HUDEP-2 (cell line): ENCODE data around the gene C2orf72.
A peak's percentile ranks its signal among the peaks of the same experiment; 100 is the strongest.

Source experiments
- DNase-seq, 76 experiments: peaks; one replicate each; lab custom pipeline; 2025; ENCODE audit not compliant: unreplicated experiment in 76 of 76; lab: John Stamatoyannopoulos, UW

Gene C2orf72

DNA sequence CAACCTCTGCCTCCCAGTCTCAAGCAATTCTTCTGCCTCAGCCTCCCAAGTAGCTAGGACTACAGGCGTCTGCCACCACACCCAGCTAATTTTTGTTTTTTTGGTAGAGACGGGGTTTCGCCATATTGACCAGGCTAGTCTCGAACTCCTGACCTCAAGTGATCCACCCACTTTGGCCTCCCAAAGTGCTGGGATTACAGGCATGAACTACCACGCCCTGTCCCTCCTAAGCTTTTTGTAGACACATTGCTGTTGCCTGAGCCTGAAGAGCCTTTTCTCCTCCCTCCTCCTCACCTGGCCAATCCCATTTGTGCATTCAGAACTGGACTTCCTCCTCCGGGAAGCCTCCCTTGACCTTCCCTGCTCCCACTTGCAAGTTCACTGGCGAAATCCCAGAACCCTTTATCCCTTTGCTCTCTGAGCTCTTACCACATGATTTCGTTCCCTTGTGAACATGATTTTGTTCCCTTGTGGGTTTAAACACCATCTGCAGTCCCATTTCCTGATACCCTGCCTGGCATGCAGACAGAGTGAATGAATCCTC lies 2.6 kb downstream of the C2orf72 start:
- DNase-seq = no peak

- DNase-seq = no peak
These were observed 3.9 kb downstream of the C2orf72 start for GRCh38 chr2:231041061-231041689.

- no peak for DNase-seq
These were observed 6.5 kb downstream of the C2orf72 start for GRCh38 chr2:231043796-231044195.

- no peak for DNase-seq
These were observed 9.6 kb downstream of the C2orf72 start for GRCh38 chr2:231046916-231047273.

GRCh38 chr2:231047274-231047922 lies 10.1 kb downstream of the C2orf72 start:
- no peak for DNase-seq

GRCh38 chr2:231047923-231048915 lies 10.9 kb downstream of the C2orf72 start:
- DNase-seq = no peak

DNA sequence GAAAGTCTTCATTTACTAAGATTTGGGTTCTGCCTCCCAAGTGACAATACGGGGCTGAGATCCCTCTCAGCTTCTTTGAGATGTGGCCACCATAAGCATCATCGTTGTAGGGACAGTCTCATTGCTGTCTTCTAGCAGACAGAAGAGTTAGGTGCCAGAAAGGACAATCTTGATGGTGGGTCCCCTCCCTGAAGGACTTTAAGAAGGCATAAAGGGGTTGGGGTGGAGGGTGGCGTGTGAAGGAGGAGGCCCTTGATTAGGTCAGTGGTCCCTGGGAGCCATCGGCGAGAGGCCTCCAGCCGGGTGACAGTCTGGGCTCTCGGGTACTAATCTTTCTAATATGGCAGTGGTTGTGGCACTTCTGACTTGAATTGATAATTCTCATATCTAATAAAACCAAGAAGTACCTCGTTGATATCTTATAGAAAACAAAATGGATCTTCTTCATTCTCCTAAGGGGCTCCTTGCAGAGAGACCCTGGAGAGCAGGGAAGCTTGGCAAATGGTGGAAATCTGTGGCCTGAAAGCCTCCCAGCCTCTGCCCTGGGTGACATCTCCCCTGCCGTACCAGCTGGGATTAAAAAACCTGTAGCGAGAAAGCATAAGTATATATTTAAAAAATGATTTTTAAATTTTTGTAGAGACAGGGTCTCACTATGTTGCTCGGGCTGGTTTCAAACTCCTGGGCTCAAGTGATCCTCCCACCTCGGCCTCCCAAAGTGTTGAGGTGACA lies 12.1 kb downstream of the C2orf72 start:
- no peak for DNase-seq

DNA sequence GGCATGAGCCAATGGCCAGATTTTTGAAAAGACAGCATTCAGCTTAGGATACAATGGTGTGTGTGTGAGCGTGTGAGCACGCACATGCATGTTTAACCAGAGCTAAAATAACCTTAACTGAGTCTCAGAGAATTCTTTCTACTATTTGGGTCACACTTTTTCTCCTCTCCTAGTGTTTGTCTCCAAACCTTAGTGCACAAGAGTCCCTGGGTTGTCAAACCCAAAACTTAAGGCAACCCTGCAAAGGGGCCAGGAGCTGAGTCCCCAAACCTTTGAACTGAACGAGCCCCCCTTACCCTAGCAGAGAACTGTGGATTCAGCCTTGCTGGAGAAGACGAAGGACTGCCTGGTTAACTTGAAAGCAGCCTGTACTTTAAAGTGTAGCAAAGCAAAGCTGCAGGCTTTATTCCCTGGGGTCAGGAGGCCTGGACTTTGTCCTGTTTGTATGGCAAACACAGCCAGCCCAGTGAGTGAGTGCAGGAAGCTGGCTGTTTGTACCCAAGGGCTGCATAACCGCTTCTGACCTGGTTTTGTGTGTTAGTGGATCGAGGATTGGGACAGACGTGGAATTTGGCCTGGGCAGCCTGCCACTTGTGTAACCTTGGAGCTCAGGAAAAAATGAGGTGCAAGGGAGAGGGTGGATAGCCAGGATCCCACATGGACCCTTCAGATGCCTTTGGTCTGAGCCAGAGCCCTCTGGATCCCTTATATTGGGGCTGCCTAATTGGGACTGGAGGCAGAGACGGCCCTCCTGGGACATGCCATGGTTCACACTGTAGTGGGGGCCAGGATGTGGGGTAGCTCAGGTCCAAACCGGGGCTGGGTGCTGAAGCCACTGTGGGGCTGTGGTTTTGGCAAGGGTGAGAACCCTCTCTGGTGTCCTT lies 12.9 kb downstream of the C2orf72 start:
- DNase-seq = no peak

DNA sequence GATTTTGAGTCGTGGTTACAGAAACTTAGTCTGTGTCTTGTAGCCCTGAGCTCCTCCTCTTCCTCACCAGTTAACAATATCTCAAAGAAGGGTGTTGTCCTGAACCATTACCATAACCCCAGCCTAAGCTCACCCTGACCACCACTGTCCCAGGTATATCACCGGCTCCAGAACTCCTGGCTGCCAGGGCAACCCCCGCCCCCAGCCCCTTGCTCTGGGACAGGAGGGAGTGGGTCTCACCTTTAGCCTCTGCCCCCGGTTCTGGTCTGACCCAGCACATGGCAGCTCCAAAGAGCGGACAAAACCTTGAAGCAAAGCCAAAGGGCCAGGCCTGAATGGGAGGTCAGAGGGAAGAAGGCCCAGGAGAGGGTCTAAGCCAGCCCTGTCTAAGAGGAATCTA lies 13.8 kb downstream of the C2orf72 start:
- no peak for DNase-seq

DNA sequence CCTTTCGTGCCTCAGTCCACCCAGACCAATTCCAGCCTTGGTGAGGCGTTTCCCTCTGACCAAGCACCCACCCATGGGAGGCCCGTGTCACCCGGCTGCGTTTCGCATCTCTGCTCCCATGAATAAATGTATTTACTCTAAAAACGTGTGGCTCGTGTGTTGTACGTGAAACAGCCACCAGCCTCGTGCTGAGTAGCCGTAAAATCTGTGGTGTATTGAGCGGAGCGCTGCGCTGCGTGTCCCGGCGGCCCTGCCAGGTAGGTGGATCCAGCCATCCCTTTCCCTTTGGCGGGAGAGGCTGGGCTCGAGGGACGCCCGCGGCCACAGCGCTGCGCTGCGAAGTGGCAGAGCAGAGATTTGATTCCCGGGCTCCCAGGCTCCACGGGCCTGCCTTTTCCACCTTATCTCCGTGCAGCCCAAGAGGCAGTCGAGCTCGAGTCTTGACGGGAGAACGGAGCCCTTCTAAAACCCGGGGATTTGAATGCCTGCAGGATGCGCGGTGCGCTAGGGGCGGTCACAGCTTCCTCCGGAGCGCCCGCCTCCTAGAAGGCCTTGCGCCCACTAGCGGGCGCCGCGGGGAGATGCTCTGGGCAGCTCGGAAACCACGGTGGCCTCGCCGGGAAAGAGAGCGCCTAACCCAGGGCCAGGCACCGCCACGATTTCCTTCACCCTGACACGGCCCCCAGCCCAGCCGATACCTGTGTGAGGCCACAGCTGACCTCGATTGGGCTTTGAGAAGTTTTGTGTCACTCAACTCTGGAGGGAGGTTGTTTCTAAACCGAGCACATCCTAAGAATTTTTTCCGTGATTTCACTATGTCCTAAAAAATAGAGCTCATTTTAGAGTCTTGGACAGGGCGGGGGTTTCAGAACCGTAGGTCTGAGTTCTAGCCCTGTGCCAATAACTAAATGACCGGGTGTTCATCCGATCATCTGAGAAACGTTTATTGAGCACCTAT lies 15.4 kb downstream of the C2orf72 start:
- DNase-seq = peak in 68 of 76 experiments; percentile 7 to 74 (median 55)

DNA sequence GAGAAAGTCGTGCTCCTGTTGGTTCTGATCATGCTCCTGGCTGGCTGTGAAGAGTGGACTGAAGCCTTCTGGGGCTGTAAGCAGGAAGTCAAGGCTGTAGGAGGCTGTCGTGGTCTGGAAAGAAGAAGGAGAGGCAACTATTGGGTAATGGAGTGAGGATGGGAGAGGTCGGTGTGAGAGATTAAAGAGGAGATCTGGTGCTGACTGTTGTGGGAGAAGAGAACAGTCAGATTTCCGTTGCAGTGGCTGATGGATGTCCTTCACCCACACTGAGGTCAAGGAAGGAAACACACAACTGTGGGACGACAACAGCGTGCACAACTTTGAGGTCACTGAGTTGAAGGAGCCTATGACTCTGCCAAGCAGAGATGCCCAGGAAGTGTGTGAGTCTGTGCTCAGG lies 16.5 kb downstream of the C2orf72 start:
- no peak for DNase-seq

DNA sequence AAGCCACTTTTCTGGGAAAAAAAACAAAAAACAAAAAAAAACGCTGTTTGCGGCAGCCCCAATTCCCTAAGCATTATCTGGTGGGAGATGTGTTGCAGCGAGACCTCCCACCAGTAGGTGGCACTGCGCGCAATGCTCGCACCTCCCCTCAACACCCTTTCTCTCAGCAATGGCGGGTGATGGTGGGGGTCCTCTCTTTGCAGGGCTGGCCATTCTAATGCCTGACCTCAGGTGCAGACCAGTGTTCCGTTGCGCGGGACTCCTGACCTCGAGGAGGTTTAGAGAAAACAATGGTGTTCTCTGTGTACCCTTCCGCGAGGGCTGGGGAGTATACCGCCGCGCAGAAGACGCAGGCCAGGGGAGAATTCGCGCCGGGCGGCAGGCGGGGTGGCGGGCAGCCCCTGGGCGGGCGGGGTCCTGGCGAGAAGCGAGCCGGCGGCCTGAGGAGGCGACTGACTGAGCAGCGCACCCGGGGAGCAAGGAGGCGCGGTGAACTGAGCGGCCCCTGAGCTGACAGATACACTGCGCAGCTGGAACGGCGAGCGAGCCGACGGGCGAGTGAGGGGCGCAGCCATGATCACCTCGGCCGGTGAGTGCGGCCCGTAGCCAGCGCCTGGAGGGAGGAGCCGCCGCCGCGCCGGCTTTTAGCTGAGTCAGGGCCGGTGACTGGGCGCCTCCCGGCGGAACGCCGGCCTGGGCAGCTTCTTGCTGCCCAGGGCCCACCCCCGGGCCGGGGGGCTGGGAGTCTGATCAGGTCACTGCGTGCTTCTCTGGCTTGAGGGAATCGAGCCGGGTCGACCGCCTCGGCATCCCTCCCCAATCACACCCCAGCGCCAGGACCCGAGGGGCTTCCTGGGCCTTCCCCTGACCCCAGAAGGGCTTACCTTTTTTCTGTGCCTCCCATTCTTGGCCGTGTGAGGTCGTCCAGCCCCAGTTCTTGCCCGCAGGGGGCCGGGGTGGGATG lies 19.4 kb downstream of the C2orf72 start, which contains the start of gene PSMD1:
Gene PSMD1 (plus strand): TSS at position 415 of the 964 bp plus-strand sequence. CDS start 159 bp downstream, at position 574.
- DNase-seq = peak in 75 of 76 experiments; percentile 52 to 95 (median 86)

GRCh38 chr2:231057590-231057989 lies 20.3 kb downstream of the C2orf72 start:
- no peak for DNase-seq

DNA sequence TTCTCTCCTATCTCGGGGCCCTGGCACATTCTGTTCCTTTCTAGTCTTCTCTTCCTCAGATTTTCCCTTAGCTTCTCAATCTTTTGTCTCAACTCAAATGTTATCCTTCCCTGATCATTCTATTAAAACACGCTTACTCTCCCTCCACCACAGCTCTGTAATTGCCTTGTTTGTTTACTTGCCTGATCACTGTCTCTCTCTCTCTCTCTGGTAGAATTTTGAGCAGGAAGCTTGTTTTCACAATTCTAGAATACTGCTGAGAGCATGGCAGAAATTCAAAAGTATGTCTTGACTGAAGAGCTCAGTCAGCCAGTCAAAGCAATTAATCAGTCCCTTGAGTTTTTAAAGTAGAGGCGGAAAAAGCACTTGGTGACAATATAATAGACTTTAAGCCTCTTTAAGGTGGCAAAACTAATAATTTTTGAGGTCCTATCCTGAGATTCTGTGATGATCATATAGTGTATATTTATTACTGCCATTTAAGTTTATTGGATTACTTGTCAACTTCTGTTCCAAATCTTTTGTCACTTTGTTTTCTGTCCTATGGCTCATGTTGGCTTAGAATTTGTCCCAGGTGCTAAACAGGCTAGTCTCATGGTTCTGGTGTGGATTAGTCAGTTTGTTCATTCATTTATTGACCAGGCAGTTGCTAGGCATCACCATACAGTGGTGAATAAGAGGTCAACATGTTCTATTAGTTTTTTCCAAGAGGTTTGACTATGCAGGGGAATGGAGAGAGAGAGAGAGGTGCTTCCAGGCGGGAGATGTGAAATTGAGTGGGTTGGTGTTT lies 21.6 kb downstream of the C2orf72 start:
- no peak for DNase-seq

DNA sequence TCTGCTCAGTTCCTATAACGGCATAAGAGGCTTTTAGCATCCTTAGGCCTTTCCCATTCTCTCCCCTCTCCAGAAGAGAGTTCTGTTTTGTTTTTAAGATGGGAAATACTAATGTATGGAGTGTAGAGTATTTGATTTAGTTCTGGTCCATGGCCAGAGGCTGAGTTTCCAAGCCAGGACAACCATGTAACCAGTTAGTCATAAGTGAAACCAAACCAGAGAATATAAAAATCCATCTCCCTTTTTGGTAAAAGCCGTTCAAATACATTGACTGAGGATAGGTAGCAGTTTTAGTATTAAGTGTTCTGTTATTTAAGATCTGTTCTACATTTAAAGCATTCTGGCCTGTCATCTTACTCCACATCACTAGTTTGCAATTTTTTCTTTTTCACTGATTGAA lies 22.4 kb downstream of the C2orf72 start:
- no peak for DNase-seq

- no peak for DNase-seq
These were observed 25.5 kb downstream of the C2orf72 start for GRCh38 chr2:231062776-231063175.
